Dermis blood vessel endothelial cell (primary cell): ENCODE data around the gene MRPL47. TPM values are rescaled to one million over a fixed set of nuclear protein-coding genes. Genes with fewer than 3 reads are reported as not detected.
A peak's percentile ranks its signal among the peaks of the same experiment; 100 is the strongest.
"Not testable (repeated sequence)": the region's sequence is repeated elsewhere in the genome, so short reads cannot be mapped to it uniquely, and the experiment has no call there.

Experiments used
- DNase-seq: peaks from one replicate; pipeline ENCODE4 v3.0.0; 2010
- total RNA-seq: library from RNA; depleted of rRNA; stranded (reverse); fragments of >200 nt; gene quantifications from 2 replicates; pipeline ENCODE4 v1.2.3, GENCODE V29; 2014

MRPL47 gene
- total RNA-seq = 30.1 and 36.1 TPM in 2 replicates

- DNase-seq = peak; percentile 99
These were observed at the start of gene MRPL47, which contains the start of gene NDUFB5 for GRCh38 chr3:179604321-179605078. Gene MRPL47 (minus strand): TSS chr3:179604638. CDS start chr3:179604624, 14 bp downstream. Gene NDUFB5 (plus strand): TSS chr3:179604794. CDS start chr3:179604816, 22 bp downstream.

DNA sequence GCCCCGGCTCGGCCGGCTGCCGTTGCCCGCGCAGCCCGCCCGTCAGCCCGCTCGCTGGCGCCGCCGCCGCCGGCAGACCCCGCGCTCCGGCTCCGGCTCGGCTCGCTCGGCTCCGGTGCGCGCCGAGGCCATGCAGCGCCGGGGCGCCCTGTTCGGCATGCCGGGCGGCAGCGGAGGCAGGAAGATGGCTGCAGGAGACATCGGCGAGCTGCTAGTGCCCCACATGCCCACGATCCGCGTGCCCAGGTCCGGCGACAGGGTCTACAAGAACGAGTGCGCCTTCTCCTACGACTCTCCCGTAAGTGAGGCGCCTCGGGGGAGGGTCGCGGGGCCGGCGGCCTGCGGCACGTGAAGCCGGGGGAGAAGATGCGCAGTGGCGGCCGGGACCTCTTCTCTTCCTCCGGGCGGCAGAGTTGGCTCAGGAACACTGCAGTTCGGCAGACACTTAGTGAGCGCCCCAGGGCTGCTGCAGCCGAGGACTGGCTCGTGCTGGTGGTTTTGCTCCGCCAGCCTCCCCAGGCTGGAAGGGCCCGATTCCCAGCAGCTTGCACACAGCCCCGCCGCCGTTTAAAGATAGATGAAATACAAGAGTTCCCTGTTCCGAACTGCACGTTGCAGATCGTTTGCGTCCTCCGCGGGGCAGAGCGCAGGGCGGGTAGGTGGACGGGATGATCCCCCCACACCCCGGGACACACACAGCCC, 48.8 kb upstream of the MRPL47 start:
- DNase-seq = peak; percentile 82

GRCh38 chr3:179652447-179653095, 48.1 kb upstream of the MRPL47 start, which contains the start of gene USP13:
Gene USP13 (plus strand): TSS chr3:179653040. CDS start chr3:179653226, 186 bp downstream.
- peak; percentile 86 for DNase-seq

GRCh38 chr3:179651687-179652446, 47.4 kb upstream of the MRPL47 start:
- no peak for DNase-seq

DNA sequence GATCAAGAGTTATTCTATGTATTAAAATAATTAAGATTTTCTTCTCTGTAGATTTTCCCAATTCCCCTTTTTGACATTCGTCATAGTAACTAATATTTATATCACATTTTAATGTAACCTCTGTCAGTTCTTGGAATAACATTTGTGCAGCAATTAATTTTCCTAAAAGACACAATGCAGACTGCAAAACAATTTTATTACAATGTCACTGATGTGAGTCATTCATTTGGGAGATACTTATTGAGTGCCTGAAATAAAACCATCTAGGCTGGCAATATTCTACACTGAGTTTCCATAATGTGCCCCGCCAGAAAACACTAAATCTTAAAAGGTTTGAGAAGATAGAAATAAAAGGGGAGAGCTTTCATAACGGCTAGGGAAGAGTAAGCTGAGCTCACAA, 41.7 kb upstream of the MRPL47 start:
- DNase-seq = no peak

GRCh38 chr3:179643837-179644236, 39.4 kb upstream of the MRPL47 start:
- DNase-seq = not testable (repeated sequence)

- DNase-seq = no peak
These were observed 38.4 kb upstream of the MRPL47 start for GRCh38 chr3:179642871-179643270.

DNA sequence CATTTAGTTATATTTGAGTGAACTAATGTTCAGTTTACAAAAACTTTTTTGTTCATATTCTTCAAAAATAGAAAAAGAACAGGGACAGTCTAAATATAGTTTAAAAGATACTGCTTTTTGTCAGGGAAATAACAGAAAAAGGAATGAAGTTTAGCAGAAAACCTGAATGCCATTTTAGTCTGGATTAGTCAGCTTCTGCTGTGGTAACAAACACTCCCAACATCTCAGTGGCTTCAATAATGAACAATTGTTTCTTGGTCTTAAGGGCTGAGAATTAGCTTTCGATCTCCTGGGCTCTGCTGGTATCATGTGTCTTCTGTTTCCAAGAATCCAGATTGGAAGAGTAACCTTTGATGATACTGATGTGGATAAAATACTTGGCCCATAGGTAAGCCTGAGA, 36.0 kb upstream of the MRPL47 start:
- no peak for DNase-seq

- no peak for DNase-seq
These were observed 26.5 kb upstream of the MRPL47 start for GRCh38 chr3:179630753-179631451.

- DNase-seq = no peak
These were observed 20.0 kb upstream of the MRPL47 start for GRCh38 chr3:179624451-179624850.

DNA sequence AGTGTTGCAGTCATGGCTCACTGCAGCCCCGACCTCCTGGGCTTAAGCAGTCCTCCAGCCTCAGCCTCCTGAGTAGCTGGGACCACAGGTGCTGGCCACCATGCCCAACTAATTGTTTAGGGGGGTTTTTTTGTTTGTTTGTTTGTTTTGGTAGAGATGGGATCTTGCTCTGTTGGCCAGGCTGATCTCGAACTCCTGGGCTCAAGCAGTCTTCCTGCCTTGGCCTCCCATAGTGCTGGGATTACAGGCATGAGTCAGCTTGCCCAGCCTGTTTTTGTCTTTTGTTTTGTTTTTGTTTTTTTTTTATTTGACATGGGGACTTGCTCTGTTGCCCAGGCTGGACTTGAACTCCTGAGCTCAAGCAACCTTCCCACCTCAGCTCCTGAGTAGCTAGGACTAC, 17.6 kb upstream of the MRPL47 start:
- no peak for DNase-seq

DNA sequence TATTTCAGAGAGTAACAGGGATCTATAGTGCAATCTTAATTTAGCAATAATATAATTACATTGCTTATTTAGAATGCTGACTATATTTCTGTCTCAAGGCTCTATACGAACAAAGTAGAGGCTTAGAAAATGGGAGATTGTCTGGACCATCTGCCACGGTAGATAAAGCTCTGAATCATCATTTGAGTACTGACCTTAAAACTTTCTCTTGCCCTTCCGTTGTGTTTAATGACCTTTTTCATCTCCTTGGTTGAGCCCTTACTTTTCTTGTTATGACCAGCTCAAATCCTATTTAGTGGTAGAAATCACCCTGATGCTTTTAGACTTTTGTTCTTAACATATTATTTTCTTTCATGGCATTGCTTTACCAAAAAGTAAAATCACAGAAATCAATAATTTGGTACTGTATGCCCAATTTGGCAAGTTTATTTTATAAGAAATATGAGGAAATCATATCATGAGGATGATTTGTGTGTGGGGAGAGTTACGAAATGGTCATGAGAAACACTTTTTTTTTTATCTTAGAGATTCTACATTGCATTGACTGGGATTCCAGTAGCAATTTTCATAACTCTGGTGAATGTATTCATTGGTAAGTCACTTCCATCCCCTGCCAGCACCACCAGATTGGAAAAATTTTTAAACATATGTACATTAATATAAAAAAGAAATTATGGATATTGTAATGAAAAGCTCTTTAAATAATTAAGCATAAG, 11.2 kb upstream of the MRPL47 start:
- peak; percentile 72 for DNase-seq

GRCh38 chr3:179613807-179614206, 9.4 kb upstream of the MRPL47 start:
- DNase-seq = peak; percentile 82

GRCh38 chr3:179610066-179610465, 5.6 kb upstream of the MRPL47 start:
- no peak for DNase-seq

GRCh38 chr3:179608931-179609720, 4.7 kb upstream of the MRPL47 start:
- no peak for DNase-seq

GRCh38 chr3:179606534-179607085, 2.2 kb upstream of the MRPL47 start:
- DNase-seq = no peak

- DNase-seq = no peak
These were observed 607 bp downstream of the MRPL47 start for GRCh38 chr3:179603831-179604230.

DNA sequence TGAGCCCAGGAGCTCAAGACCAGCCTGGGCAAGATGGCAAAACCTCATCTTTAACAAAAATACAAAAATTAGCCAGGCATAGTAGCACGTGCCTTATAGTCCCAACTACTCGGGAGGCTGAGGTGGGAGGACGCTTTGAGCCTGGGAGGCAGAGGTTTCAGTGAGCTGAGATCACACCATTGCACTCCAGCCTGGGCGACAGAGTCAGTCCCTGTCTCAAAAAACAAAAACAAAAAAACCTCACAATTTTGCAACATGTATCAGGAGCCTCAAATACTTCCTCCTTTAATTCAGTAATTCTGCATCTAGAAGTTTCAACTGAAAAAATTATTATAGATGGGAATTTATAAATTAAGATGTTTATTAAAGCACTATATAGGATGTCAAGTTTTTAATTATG, 1.1 kb downstream of the MRPL47 start:
- DNase-seq = no peak

- no peak for DNase-seq
These were observed 4.9 kb downstream of the MRPL47 start for GRCh38 chr3:179599531-179599930.

GRCh38 chr3:179591313-179591712, 13.1 kb downstream of the MRPL47 start:
- no peak for DNase-seq
